GM18511 (cell line): ENCODE data around the gene PLEKHA4.
A peak's percentile ranks its signal among the peaks of the same experiment; 100 is the strongest.
"Not testable (repeated sequence)": the region's sequence is repeated elsewhere in the genome, so short reads cannot be mapped to it uniquely, and the experiment has no call there.

Experiments
- ATAC-seq: cut with Tn5 transposase; IDR thresholded peaks from one replicate; pipeline ENCODE4 v1.9.1; 2021; ENCODE audit warnings: mild to moderate bottlenecking, moderate library complexity; ENCODE audit not compliant: unreplicated experiment

The PLEKHA4 gene

DNA sequence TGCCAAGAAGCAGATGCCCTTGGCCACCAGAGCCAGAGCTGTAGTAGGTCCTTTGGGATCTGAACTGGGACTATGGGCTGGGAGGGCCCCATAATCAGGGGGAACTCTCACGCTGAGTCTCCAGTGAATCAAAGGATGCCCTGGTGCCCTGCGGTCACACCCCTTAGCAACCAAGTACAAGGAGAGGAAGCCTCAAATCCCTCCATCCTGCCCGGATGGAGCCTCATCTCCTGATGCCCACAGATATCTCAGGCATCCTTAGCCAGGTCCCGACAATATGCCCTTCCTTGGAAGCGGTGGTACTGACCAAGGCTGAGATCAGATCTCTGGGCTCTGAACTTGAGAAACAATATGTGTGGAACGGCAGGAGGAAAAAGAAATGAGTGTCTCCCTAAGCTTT, 1.7 kb downstream of the PLEKHA4 start:
- ATAC-seq = no peak

DNA sequence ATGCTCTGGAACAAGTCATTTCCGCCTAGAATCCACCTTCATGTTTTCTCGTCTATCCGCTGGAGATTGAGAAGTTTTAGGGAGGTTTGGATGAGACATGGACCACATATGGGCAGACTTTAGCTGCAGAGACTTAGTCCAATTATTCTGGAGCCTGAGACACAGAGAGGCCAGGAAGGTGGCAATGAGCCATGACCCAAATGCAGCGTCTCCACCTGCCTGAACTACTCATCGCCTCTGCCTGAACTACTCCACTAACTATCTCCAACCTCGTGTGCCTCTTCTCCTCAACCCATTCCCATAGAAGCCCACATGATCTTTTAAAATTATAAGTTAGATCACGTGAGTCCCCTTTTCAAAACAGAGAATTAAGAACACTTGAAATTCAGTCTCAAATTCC, 5.6 kb downstream of the PLEKHA4 start:
- no peak for ATAC-seq

DNA sequence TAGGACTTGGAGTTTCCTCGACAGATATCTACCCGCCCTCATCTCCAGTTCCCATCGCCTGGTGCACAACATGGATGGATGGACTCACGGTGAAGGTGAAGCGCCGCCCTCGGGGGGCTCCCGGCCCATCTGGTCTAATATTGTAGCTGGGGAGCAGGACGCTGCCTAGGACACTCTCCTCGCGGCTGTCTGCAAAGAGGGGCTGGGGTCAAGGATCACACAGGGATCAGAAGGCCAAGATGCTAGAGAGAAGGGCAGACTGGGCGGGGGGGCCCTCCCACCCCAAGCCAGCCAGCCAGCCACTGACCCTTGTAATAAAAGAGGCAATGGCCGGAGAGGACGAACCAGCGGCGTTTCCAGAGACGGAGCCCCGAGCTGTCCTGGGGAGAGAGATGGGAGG, 7.1 kb downstream of the PLEKHA4 start:
- ATAC-seq = no peak

DNA sequence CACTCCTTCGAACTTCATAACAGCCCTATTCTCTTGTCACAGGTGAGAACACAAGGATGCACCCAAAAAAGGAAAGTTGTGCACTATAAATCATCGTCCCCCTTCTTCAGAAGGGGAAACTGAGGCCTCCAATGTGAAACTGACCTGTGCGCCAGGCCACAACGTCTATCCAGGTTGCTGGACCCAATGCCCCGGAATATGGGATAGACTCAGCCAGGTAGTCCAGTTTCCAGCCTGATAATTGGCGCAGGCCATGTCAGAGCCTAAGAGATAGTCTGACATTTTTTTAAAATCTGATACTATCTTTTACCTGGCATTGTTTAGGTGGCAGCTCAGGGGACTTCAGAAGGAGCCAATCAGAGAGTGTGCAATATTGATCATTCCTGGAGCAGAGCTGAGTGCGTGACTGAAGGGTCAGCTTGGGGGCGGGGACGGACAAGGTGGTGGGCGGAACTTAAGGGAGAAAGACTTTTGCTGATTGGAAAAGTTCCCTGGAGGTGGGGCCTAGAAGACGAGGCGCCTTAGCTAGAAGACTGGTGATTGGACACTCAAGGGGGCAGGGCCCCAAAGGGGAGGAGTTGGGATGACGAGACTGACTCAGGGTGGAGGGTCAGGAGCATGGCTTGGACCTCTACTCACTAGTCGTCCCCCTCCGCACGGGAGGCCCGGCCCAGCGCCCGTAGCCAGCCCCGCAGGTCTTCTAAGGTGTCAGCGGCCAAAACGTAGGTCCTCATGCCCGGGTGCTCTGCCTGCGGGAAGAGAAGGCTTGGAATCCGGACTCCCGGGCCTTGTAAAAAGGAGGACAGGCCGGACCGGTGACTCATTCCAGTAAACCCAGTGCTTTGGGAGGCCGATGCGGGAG, 8.5 kb downstream of the PLEKHA4 start:
- peak; percentile 69 for ATAC-seq

DNA sequence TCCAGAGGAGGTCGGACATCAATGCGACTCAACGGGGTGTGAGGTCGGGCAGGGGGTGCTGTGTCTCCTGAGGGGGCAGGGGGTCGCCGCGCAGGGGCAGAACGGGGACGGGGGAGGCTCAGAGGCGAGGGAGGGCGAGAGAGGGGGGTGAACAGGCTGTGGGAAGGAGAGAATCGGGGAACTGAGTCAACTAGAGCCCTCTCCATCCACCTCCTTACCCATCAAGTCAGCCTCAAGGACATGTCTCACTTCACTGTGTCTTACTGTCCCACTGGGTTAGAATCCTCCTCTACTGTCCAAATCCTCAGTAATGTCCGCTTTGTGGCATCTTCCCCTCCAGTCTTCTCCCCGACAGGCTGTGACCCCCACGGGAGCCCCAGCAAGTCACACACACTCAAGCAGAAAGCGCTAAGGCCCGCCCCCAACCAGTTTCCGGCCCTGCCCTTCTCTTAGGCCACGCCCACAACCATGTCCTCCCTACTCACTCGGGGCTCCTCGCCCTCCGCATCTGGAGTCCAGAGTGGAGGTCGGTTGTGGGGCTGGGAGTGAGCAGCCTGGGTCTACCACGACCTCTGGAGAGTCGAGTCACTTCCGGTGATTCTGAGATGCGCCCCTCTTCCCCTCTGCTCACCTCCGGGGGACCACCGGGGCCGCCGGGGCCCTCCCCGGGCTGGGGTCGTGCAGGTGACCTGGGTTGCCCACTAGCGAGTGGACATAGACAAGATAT, 9.3 kb downstream of the PLEKHA4 start:
- ATAC-seq = peak; percentile 69

DNA sequence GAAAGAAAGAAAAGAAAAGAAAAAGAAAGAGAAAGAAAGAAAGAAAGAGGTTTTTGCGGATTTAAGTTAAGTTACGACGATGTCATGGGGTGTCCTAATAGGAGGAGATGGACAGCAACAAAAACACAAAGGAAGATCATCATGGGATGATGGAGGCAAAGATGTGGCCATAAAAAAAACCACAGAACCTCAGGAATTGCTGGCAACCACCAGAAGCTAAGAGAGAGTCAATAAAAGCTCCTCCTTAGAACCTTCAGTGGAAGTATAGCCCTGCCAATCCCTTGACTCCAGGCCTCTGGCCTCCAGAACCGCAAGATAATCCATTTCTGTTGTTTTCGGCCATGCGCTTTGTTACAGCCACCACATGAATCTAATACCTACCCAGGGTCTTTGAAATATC, 11.5 kb downstream of the PLEKHA4 start:
- ATAC-seq = no peak

DNA sequence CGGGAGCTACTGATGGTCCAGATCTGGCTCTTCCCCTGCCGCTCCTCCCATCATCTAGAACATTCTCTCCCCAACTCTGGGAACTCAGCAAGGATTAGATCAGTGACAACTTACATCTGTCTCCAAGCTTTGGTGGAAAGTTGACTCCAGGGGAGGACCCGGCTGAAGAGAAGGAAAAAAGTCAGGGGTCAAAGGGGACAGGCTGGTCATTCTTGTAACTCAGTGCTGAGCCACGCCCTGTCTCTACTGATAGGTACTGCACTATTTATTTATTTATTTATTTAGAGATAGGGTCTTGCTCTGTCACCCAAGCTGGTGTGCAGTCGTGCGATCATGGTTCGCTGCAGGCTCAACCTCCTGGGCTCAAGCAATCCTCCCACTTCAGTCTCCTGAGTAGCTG, 14.3 kb downstream of the PLEKHA4 start:
- no peak for ATAC-seq

DNA sequence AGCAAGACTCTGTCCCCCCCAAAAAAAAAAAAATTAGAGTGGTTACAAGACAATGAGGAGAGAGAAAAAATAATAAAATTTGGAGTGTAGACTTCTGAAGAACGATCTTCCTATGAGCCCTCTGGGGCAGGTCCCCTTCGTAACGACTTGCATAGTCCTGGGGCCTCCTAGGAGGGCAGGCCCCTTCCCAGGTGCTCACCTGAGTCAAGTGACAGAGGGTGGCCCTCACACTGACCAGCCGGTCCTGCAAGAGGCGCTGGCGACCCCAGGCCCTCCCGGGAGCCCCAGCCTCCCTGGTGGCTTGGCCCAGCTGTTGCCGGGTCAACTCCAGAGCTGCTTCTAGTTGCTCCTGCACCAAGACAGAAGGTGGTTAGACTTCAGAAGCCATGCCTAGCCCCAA, 14.9 kb downstream of the PLEKHA4 start:
- ATAC-seq = no peak

DNA sequence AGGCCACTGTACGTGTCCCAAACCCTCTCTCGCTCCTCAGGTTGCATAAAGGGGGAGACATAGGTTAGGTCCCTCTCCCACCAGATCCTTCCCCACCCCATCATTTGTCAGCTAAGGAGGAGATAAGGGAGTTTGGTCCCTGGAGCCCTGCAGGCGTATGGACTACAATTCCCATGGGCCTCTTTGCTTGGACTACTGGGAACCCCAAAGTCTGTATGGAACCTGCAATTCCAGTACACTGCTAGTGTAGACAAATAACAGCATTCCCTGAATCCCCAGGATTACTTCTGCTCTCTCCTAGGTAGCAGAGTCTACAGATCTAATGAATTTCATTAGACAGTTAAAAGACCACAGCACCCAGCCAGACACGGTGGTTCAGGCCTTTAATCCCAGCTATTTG, 16.1 kb downstream of the PLEKHA4 start:
- ATAC-seq = no peak

DNA sequence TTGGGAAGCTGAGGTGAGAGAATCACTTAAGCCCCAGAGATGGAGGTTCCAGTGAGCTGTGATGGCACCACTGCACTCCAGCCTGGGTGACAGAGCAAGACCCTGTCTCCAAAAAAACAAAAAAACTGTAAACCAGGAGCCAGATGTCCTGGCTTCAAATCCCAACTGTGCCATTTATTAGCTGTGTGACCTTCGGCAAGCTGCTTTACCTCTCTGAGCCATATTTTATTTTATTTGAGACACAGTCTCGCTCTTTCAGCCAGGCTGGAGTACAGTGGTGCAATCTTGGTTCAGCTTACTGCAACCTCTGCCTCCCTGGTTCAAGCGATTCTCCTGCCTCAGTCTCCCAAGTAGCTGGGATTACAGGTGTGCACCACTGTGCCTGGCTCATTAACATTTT, 21.8 kb downstream of the PLEKHA4 start:
- ATAC-seq = not testable (repeated sequence)

DNA sequence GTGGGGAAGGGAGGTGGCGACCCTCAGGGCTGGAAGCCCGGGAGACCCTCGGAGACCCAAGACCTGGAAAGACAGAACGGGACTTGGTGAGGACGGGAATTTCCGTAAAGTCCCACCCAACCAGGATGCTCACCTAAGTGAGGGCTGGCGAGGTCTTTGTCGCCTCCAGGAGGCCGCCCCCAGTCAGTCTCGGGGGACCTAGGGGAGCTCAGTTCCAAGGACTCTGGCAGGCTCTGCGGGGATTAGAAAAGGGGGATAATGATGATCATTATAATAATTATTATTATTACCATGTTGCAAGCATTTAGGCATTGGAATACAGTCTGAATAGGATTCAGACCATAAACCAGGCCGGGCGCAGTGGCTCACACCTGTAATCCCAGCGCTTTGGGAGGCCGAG, 23.0 kb downstream of the PLEKHA4 start:
- no peak for ATAC-seq

DNA sequence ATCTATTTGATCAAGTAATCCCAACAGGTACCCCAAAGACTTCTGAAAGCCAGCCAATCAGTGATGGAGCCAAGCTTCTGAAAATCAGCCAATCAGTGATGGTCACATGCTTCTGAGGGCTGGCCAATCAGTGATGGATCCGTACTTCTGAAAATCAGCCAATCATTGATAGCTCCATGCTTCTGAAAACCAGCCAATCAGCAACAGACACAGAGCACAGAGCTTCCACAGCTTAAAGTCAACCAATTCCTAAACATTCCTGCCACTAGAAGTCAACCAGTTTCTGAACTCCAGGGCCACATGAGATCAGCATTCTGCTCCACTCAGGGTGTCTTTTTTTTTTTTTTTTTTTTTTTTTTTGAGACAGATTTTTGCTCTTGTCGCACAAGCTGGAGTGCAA, 23.9 kb downstream of the PLEKHA4 start:
- ATAC-seq = no peak

DNA sequence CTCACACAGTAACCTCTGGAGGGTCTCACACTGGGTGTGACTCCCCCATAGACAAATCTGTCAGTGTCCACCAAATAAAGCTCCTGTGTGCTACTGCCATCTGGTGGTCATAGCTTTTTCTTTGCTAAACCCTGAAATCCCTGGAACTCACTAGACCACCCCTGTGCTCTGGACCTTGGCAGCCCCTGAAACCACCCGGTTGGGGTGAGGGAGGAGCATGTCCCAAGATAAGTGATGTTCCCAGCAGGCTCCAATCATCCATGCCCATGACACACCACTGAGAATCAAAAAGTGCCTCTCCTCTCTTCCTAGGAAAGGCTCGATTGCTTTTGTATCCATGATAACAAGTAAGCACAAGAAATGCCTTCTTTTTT, 25.6 kb downstream of the PLEKHA4 start:
- ATAC-seq = no peak

DNA sequence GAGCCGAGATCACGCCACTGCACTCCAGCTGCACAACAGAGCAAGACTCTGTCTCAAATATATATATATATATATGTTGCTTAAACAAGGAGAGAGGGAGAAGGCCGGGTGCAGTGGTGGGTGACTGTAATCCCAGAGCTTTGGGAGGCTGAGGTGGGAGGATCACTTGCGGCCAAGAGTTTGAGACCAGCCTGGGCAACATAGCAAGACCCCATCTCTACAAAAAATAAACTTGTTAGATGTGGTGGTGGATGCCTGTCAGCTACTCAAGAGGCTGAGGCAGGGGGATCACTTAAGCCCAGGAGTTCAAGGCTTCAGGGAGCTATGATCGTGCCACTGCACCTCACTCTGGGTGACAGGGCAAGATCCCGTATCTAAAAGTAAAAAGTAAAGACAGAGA, 26.8 kb downstream of the PLEKHA4 start:
- no peak for ATAC-seq

DNA sequence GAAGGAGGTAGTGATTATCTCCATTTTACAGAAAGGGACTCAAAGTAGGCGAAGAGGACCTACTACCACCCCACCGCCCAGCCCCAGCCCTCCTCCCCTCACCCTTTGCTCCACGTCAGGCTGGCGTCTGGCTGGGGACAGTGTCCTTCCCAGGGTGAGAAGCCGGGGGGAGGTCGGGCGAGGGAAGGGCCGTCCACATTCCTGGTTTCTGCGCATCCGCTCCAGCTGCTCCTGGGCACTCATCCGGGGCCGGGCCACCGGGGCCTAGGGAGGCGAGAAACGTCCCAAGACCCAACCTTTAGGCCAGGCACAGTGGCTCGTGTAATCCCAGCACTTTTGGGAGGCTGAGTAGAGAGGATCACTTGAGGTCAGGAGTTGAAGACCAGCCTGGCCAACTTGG, 27.4 kb downstream of the PLEKHA4 start:
- ATAC-seq = no peak

DNA sequence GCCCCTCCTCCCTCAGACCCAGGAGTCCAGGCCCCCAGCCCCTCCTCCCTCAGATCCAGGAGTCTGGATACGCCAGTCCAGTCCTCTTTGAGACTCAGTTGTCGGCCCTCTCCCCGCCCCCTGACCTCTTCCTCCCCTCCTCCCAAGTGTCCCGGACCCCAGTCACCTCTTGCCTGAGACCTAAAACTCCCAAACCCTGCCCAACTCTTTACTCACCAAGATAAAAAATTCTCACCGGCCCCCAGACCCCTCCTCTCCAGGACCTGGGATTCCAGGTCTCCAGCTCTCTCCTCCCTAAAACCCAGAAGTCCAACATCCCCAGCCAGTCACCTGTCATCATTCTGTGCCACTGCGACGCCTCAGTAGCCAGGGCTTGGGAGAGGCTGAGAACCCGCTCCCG, 30.7 kb downstream of the PLEKHA4 start:
- no peak for ATAC-seq

DNA sequence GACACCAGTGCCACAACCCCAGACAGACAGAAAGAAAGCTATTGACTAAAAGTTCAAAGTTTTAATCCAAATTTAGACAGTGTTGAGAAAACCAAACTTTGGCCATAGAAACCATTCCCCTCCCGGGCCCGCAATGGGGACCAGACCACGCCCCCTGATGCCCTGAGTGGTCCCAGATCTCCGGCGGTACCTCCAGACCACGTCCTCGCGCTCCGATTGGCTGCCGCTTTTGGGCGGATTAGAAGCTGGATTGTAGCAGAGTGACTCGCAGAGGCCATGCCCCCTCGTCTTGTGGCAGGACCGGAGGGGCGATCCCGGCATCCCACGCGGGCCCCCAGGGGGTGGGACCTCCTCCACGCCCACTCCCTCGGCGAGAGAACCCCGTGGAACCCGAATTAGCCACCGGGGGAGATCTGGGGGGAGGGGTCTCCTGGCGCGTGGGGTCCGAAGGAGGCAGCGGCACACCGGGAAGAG, 31.3 kb downstream of the PLEKHA4 start:
- no peak for ATAC-seq

DNA sequence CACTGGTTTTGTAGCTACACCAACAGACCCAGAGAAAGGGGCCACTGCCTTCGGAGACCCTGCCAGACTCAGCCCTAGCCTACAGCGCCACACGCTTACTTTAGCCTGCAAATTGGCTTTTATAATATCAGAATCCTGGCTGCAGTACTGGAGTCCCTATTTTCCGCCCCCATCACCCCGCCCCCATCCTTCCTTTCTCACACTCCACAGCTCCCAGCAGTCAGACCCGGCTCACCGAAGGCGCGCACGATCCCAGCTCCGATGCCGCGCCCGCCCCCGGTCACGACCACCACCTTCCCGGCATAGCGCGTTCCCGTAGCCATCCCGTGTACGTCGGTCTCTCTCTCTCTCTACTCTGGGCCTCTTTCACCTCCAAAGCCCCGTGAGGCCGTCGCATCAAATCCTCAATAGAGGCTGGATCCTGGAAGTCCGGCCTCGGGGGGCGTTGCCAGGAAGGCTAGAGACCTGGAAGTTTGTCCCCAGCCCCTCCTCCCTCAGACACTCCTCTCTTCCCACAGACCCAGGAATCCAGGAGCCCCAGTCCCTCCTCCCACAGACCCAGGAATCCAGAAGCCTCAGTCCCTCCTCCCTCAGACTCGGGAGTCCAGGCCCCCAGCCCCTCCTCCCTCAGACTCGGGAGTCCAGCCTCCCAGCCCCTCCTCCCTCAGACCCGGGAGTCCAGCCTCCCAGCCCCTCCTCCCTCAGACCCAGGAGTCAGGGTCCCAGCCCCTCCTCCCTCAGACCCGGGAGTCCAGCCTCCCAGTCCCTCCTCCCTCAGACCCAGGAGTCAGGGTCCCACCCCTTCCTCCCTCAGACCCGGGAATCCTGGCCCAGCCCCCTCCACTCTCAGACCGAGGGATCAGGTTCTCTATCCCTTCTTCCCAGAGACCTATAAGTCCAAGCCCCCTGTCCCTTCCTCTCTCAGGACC, 32.1 kb downstream of the PLEKHA4 start, which contains the start of gene HSD17B14:
Gene HSD17B14, minus strand, starts transcription at position 403 of the 929 bp plus-strand sequence. Its CDS starts 80 bp downstream, at position 323.
- peak; percentile 13 for ATAC-seq

DNA sequence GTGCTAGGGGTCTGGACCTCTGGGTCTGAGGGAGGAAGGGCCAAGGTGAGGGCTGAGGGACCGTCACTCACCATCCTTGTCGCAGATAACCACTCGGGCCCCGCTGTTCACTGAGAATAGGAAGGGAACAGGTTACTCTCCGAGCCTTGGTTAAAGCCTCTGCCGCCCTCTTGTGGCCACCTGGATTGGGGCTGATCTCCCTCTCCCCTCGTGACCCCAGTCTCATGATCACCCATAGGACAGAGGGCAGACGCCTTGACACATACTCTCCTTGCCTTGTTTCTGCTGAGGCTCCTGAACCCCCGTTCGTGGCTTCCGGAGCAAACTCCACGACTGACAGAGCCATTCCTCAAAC, 32.7 kb downstream of the PLEKHA4 start:
- peak; percentile 70 for ATAC-seq

DNA sequence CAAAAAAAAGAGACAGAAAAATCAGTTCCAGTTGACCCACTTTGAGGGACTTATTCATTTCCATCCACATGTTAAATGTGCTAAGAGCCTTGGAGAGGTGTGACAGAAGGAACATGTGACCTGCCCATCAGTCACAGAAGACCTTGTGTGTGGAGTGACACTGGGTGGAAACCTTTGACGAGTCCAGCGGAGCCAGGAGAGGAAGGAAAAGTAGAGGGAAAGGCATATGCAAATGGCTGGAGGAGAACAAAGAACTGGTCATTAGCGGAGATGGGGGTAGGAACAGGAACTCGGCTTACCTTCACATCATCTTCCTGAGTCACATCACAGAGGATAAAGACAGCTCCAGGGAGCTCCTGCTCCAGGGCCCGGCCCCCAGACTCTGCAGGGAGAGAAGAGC, 34.4 kb downstream of the PLEKHA4 start:
- ATAC-seq = no peak

DNA sequence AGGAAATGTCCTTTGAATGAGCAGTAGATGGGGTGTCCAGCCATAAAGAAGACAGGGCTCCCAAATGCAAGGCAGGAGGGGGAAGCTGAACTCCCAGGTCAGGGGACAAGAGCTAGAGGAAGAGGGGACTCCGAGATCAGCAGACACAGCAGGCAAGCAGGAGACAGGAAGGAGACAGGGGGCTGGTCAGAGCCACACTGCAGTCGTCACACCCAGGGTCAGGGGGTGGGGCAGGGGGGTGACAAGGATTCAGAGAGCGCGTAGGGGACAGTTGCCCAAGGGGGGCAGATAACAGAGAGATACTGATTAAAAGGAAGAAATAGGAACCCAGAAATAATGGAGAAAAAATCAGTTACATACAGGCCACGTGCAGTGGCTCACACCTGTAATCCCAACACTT, 35.4 kb downstream of the PLEKHA4 start:
- ATAC-seq = no peak
